HEK293T (cell line): ENCODE measurements around the gene WBP2.

Experiments used
- CTCF ChIA-PET: fragments of 350-600 bp; formaldehyde crosslinking; extraction: SDS; loops from one replicate; lab custom pipeline; 2021; ENCODE audit warnings: antibody characterized with exemption, inconsistent platforms; lab: Yijun Ruan, JAX
- POLR2A ChIA-PET: fragments of 350-600 bp; formaldehyde crosslinking; extraction: SDS; loops from one replicate; lab custom pipeline; 2020; ENCODE audit warnings: antibody characterized with exemption, inconsistent platforms; lab: Yijun Ruan, JAX
- DNase-seq: peaks from one replicate; pipeline ENCODE4 v3.0.0; 2012; ENCODE audit warnings: mixed read lengths; ENCODE audit errors: extremely low spot score
- ARNT ChIP-seq: fragments of 450-650 bp; IDR thresholded peaks from 2 replicates; pipeline ENCODE4 v1.6.1; 2017; ENCODE audit warnings: mild to moderate bottlenecking
- BHLHE40 ChIP-seq: fragments of 450-650 bp; IDR thresholded peaks from 2 replicates; pipeline ENCODE4 v1.6.1; 2016; ENCODE audit warnings: mild to moderate bottlenecking, moderate library complexity, borderline replicate concordance
- CTBP1 ChIP-seq: fragments of 450-650 bp; IDR thresholded peaks from 2 replicates; pipeline ENCODE4 v1.6.1; 2016; ENCODE audit warnings: borderline replicate concordance
- ELF4 ChIP-seq: fragments of 450-650 bp; IDR thresholded peaks from 2 replicates; pipeline ENCODE4 v1.6.1; 2017; ENCODE audit warnings: antibody characterized with exemption
- FOXA1 ChIP-seq: fragments of 450-650 bp; IDR thresholded peaks from 2 replicates; pipeline ENCODE4 v1.6.1; 2016; ENCODE audit warnings: mild to moderate bottlenecking
- FOXK2 ChIP-seq: fragments of 450-650 bp; IDR thresholded peaks from 2 replicates; pipeline ENCODE4 v1.6.1; 2016; ENCODE audit warnings: mild to moderate bottlenecking
- FOXM1 ChIP-seq: fragments of 450-650 bp; IDR thresholded peaks from 2 replicates; pipeline ENCODE4 v1.6.1; 2017; ENCODE audit warnings: mild to moderate bottlenecking, borderline replicate concordance
- HDGF ChIP-seq: fragments of 450-650 bp; IDR thresholded peaks from 2 replicates; pipeline ENCODE4 v1.6.1; 2017; ENCODE audit warnings: antibody characterized with exemption, borderline replicate concordance
- L3MBTL2 ChIP-seq: fragments of 450-650 bp; conservative IDR thresholded peaks from 2 replicates; pipeline ENCODE4 v1.6.1; 2016; ENCODE audit warnings: mild to moderate bottlenecking
- LEF1 ChIP-seq: fragments of 450-650 bp; IDR thresholded peaks from 2 replicates; pipeline ENCODE4 v1.6.1; 2017; ENCODE audit warnings: mild to moderate bottlenecking, borderline replicate concordance
- NFRKB ChIP-seq: fragments of 450-650 bp; IDR thresholded peaks from 2 replicates; pipeline ENCODE4 v1.6.1; 2016; ENCODE audit warnings: mild to moderate bottlenecking, moderate library complexity
- SP1 ChIP-seq: fragments of 450-650 bp; IDR thresholded peaks from 2 replicates; pipeline ENCODE4 v1.6.1; 2017
- SUZ12 ChIP-seq: fragments of 450-650 bp; IDR thresholded peaks from 2 replicates; pipeline ENCODE4 v1.6.1; 2016; ENCODE audit warnings: mild to moderate bottlenecking
- TARDBP ChIP-seq: fragments of 450-650 bp; IDR thresholded peaks from 2 replicates; pipeline ENCODE4 v1.6.1; 2016
- ZNF384 ChIP-seq: fragments of 450-650 bp; IDR thresholded peaks from 2 replicates; pipeline ENCODE4 v1.6.1; 2016
- TF ChIP-seq, protein P1 (sequence below): fragments of 450-650 bp; IDR thresholded peaks from 2 replicates; pipeline ENCODE4 v1.6.1; 2016

The WBP2 gene

DNA sequence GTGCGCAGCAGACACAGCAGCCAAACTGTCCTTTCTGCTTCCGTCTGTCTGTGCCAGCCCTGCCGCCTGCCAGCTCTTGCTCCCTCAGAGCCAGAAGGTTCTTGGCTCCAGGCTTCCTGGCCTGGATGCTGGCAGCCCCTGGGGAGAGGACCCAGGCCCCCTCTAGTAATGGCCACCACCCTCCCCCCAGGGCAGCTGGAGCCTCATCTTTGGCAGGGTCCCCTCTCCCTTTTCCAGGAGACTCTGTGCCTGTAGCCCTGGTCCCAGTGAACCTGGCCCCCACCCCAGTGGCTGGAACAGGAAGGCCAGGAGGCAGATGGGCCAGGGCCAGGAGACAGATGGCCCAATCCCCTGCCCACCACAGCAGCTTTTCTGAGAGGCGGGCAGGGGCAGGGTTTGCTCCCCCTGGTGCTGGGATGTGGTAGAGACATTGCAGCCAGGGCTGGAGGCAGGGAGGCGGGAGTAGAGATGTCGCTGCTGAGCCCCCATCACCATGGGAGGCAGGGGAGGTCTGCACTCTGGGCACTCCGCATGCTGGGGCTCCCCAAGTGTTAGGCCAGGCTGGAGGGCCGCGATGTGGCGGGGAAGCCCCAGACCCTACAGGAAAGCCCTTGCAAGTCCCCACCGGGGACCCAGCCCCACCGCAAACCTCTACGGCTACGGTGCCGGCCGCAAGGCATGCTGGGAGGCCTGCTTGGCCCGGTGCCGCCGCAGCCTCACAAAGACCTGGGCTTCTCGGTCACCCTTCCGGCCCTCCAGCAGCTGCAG, 27.6 kb downstream of the WBP2 start:
- DNase-seq, result peak; percentile 91
- ChIA-PET POLR2A (interaction anchor here (0.9 to 3.6 kb wide), 7 partner anchors 11 to 73 kb away, joined by 3 to 23 read pairs (median 4); partner anchors contain the start of genes UNK and WBP2), CTCF (interaction anchor here (0.5 to 1.8 kb wide), 9 partner anchors 9 to 513 kb away, joined by 3 to 4 read pairs (median 4); partner anchors contain the start of gene WBP2)
- no peak for TF ChIP-seq TARDBP
- no peak for TF ChIP-seq CTBP1
- no peak for TF ChIP-seq FOXK2
- TF ChIP-seq SUZ12, result no peak
- TF ChIP-seq LEF1, result no peak
- TF ChIP-seq, protein P1, sequence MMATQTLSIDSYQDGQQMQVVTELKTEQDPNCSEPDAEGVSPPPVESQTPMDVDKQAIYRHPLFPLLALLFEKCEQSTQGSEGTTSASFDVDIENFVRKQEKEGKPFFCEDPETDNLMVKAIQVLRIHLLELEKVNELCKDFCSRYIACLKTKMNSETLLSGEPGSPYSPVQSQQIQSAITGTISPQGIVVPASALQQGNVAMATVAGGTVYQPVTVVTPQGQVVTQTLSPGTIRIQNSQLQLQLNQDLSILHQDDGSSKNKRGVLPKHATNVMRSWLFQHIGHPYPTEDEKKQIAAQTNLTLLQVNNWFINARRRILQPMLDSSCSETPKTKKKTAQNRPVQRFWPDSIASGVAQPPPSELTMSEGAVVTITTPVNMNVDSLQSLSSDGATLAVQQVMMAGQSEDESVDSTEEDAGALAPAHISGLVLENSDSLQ, result no peak

DNA sequence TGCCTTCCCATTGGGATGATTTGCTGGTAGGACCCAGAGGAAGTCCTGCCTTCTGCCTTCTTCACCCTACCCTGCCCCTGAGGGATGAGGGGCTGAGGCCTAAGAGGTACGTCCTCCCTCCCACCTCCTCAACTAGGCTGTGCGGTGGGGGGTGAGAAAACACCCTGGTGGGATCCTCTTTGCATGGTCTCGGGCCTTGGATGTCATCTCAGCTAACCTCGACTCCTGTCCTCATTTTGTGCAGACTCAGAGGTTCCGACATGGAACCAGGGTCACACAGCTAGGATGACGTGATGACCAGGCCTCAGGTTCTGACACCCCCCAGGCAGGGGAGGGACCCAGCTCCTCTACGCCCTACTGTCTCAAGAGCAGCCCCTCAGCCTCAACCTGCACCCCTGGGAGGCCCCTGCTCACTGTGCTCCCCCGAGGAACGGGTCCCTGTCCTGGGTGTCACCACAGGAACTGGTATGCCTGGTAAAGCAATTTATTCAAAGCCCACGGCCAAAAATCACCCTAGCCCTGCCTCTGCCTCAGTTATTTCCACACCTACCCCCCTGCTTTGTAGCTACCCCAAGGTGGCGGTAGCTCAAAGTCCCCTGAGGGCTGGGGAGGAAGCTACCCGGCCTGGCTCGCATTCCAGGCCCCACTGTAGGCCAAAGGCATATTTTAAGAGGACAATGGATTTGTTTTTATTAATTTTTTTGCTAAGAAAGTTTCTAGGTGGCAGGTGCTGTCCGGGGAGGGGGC, 28.4 kb downstream of the WBP2 start:
- DNase-seq, result no peak
- ChIA-PET CTCF (interaction anchor here (0.5 to 2.4 kb wide), 11 partner anchors 8 to 512 kb away, joined by 3 to 9 read pairs (median 4); partner anchors contain the start of gene WBP2), POLR2A (interaction anchor here (0.7 to 3.6 kb wide), 8 partner anchors 10 to 74 kb away, joined by 3 to 23 read pairs (median 4); partner anchors contain the start of genes UNK and WBP2)
- TF ChIP-seq TARDBP (no peak), LEF1 (no peak), FOXM1 (no peak), NFRKB (no peak), BHLHE40 (no peak), SP1 (no peak), FOXA1 (no peak), CTBP1 (no peak), FOXK2 (no peak), ARNT (no peak), SUZ12 (no peak), ZNF384 (no peak)
- TF ChIP-seq, protein P1, result no peak

DNA sequence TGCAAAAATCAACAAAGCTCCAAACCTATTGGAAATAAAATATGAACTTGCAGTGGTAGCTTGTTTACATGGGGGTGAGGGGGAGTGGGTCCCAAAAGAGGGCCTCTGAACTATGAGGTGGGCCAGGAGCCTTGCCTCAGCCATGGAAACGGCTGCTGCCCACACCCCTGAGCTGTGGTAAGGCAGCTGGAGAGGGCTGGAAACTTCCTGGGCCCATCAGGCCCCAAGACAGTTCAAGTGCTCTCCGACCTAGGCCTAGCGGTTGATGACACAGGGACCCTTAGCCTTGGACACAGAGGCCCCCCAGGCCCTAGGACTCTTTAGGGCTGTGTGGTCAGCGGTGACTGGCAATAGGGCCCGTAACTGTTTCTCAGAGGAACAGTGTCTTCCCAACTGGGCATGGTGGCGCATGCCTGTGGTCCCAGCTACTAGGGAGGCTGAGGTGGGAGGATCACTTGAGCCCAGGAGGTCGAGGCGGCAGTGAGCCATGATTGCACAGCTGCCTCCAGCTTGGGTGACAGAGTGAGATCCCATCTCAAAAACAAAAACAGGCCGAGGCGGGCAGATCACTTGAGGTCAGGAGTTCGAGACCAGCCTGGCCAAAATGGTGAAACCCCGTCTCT, 29.3 kb downstream of the WBP2 start:
- CTCF ChIA-PET, result interaction anchor here (1.2 to 2.4 kb wide), 2 partner anchors 43 to 60 kb away, joined by 3 to 9 read pairs; no protein-coding TSS in a partner anchor
- TF ChIP-seq TARDBP (no peak), FOXA1 (no peak), HDGF (no peak), CTBP1 (no peak), LEF1 (no peak), SP1 (no peak), FOXK2 (no peak), L3MBTL2 (no peak)
- no peak for DNase-seq
- POLR2A ChIA-PET, result interaction anchor here (0.7 to 3.6 kb wide), 5 partner anchors 19 to 60 kb away, joined by 4 to 23 read pairs (median 4); partner anchors contain the start of gene UNK

DNA sequence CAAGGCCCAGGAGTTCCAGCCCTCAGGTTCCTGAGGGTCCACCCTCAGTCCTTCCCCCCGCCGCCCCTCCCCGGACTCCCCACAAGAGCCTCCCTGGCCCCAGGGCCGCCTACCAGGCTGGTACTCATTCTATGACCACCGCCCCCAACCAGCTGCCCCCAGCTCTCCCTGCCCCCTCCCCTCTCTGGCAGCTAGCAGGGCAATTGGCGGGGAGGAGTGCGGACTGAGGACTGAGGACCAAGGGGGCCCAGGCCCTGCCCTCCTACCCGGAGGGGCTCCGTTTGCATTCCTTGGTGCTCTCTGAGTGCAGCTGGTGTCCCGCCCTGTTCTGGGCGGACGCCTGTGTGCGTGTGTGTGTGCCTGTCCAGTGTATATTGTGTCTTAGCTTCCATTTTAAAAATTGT, 30.0 kb downstream of the WBP2 start:
- no peak for DNase-seq
- CTCF ChIA-PET, result interaction anchor here (0.6 to 2.4 kb wide), 3 partner anchors 42 to 707 kb away, joined by 3 to 9 read pairs (median 4); no protein-coding TSS in a partner anchor
- TF ChIP-seq HDGF (no peak), ELF4 (no peak), BHLHE40 (no peak), FOXA1 (no peak), FOXK2 (no peak), ZNF384 (no peak), SP1 (no peak), CTBP1 (no peak), LEF1 (no peak), SUZ12 (no peak), TARDBP (no peak), NFRKB (no peak), FOXM1 (no peak), ARNT (no peak), L3MBTL2 (no peak)
- TF ChIP-seq, protein P1, result no peak
- POLR2A ChIA-PET, result interaction anchor here (3.6 kb wide), 1 partner anchor 45 kb away, joined by 23 read pairs; a partner anchor contains a TSS

DNA sequence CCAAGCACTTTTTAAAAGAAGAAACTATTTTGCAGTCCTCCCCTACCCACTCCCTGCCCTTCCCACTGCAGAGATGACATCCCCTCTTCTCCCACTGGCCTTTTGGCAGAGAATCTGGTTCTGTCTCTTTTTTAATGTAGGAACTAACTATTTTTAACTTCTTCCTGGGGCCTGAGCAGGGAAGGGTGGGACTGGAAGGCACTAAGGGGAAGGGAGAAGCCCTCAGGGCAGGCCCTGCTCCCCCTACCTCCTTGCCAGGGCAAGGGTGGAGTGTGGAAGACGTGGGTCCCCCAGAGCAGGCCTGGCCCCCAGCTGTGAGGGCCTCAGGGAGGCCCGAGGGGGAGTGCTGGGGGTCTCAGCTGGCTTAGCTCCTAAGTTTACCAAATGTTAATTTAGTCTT, 30.5 kb downstream of the WBP2 start:
- no peak for TF ChIP-seq L3MBTL2
- TF ChIP-seq, protein P1, result no peak
- no peak for TF ChIP-seq ZNF384
- TF ChIP-seq FOXK2, result no peak
- no peak for DNase-seq
- CTCF ChIA-PET, result interaction anchor here (0.6 to 2.4 kb wide), 3 partner anchors 41 to 706 kb away, joined by 3 to 9 read pairs (median 4); no protein-coding TSS in a partner anchor
- POLR2A ChIA-PET, result interaction anchor here (3.6 kb wide), 1 partner anchor 45 kb away, joined by 23 read pairs; a partner anchor contains a TSS
